HepG2 (cell line): ENCODE data around the gene DOC2A. TPM values are rescaled to one million over a fixed set of nuclear protein-coding genes. Genes with fewer than 3 reads are reported as not detected.

Experiments
- ATAC-seq: fragments of 200-7000 bp; cut with Tn5 transposase; 3 replicates; pipeline ENCODE4 v1.9.1; 2020; ENCODE audit warnings: mild to moderate bottlenecking, moderate library complexity
- BruUV-seq: library from RNA; stranded (reverse); fragments of 400-500 nt; replicated peaks from 2 replicates; lab custom pipeline; 2021; lab: Mats Ljungman, UMichigan
- CTCF ChIA-PET: fragments of 300-600 bp; formaldehyde crosslinking; extraction: SDS; loops from one replicate; lab custom pipeline; 2021; ENCODE audit warnings: low total read pairs, inconsistent platforms, low intra/inter-chr PET ratio; lab: Yijun Ruan, JAX
- POLR2A ChIA-PET: fragments of 350-600 bp; sonication (Branson Sonifier 250); formaldehyde crosslinking; loops from one replicate; lab custom pipeline; 2020; ENCODE audit warnings: antibody characterized with exemption, inconsistent platforms; lab: Yijun Ruan, JAX
- DNase-seq: peaks from one replicate; pipeline ENCODE4 v3.0.0-alpha.2; 2015; ENCODE audit warnings: low spot score
- FAIRE-seq: peaks from 3 replicates; lab custom pipeline; 2011; peaks lifted over from hg19 to GRCh38; lab: Jason Lieb, UNC
- H2AFZ ChIP-seq: one replicate; pipeline ENCODE4 v1.6.1; 2011; ENCODE audit warnings: low read length, inconsistent platforms
- H3K27ac ChIP-seq: fragments of 300-600 bp; 3 replicates; pipeline ENCODE4 v1.8.0; 2011; ENCODE audit warnings: mixed run types, mild to moderate bottlenecking, mixed read lengths, low read length, inconsistent platforms; ENCODE audit not compliant: insufficient read depth; ENCODE audit errors: extremely low read length
- H3K27me3 ChIP-seq, 2 experiments: fragments of 200-600 bp in 1 of 2; 2 replicates in 1 of 2; 3 replicates in 1 of 2; pipeline versions ENCODE4 v1.6.0 to v1.8.0; 2011; ENCODE audit warnings: low read length in 2 of 2, mild to moderate bottlenecking in 2 of 2, moderate library complexity in 2 of 2, inconsistent platforms in 1 of 2; ENCODE audit not compliant: insufficient read depth in 2 of 2, control insufficient read depth in 1 of 2
- H3K36me3 ChIP-seq, 2 experiments: fragments of 200-600 bp in 1 of 2; replicated peaks in 1 of 2; 2 replicates in 1 of 2; 3 replicates in 1 of 2; pipeline versions ENCODE4 v1.5.1 to v1.8.0; 2011; ENCODE audit warnings: low read length in 2 of 2, inconsistent platforms in 1 of 2; ENCODE audit not compliant: insufficient read depth in 2 of 2, control insufficient read depth in 1 of 2
- H3K4me1 ChIP-seq: 2 replicates; pipeline ENCODE4 v1.5.1; 2012; ENCODE audit warnings: low read length, inconsistent platforms; ENCODE audit not compliant: insufficient read depth
- H3K4me2 ChIP-seq: 2 replicates; pipeline ENCODE4 v1.6.0; 2011; ENCODE audit warnings: low read depth, low read length, inconsistent platforms
- H3K4me3 ChIP-seq, 3 experiments: fragments of 200-600 bp in 1 of 3; sonication (generic), shearing (Covaris generic) in 1 of 3; replicated peaks in 1 of 3; 2 replicates each; pipeline ENCODE4 v1.5.1; 2011 to 2016; ENCODE audit warnings: low read length in 3 of 3, inconsistent platforms in 2 of 3, low read depth in 2 of 3, mild to moderate bottlenecking in 2 of 3, control low read depth in 1 of 3, mixed read lengths in 1 of 3; ENCODE audit not compliant: insufficient read depth in 1 of 3
- H3K79me2 ChIP-seq: one replicate; pipeline ENCODE4 v1.6.1; 2011; ENCODE audit warnings: low read length, inconsistent platforms; ENCODE audit not compliant: insufficient read depth
- H3K9ac ChIP-seq: 2 replicates; pipeline ENCODE4 v1.6.0; 2011; ENCODE audit warnings: mild to moderate bottlenecking, low read depth, low read length, inconsistent platforms; ENCODE audit not compliant: insufficient read depth
- H3K9me3 ChIP-seq: 2 replicates; pipeline ENCODE4 v1.5.1; 2012; ENCODE audit warnings: mild to moderate bottlenecking, low read length
- H4K20me1 ChIP-seq: 2 replicates; pipeline ENCODE4 v1.6.0; 2011; ENCODE audit warnings: inconsistent platforms, mild to moderate bottlenecking, low read length, moderate library complexity; ENCODE audit not compliant: insufficient read depth
- AGO2 ChIP-seq: fragments of 200-400 bp; formaldehyde crosslinking; optimal IDR thresholded peaks from 2 replicates; pipeline ENCODE3; 2017; ENCODE audit warnings: mild to moderate bottlenecking, low read depth, low read length, moderate library complexity
- ARHGAP35 ChIP-seq: sonication (generic); formaldehyde crosslinking; IDR thresholded peaks from 2 replicates; pipeline ENCODE4 v1.9.0; 2022; ENCODE audit warnings: mild to moderate bottlenecking, inconsistent platforms, moderate library complexity, missing genetic modification reagents, borderline replicate concordance
- CENPX ChIP-seq: sonication (generic); formaldehyde crosslinking; IDR thresholded peaks from 2 replicates; pipeline ENCODE4 v1.9.0; 2021; ENCODE audit warnings: mild to moderate bottlenecking, missing genetic modification reagents, moderate library complexity
- FOXK2 ChIP-seq: fragments of 450-650 bp; IDR thresholded peaks from 2 replicates; pipeline ENCODE4 v1.6.1; 2016
- NBN ChIP-seq: fragments of 450-650 bp; conservative IDR thresholded peaks from 2 replicates; pipeline ENCODE4 v1.6.1; 2017
- NFKBIZ ChIP-seq: IDR thresholded peaks from 2 replicates; pipeline ENCODE4 v1.6.1; 2018; ENCODE audit warnings: missing genetic modification reagents, missing compliant biosample characterization
- PHF21A ChIP-seq: sonication (generic); formaldehyde crosslinking; IDR thresholded peaks from 2 replicates; pipeline ENCODE4 v1.5.0; 2020; ENCODE audit warnings: mild to moderate bottlenecking, missing genetic modification reagents
- PTBP1 ChIP-seq: fragments of 200-400 bp; formaldehyde crosslinking; IDR thresholded peaks from 2 replicates; pipeline ENCODE4 v1.6.1; 2018; ENCODE audit warnings: low read length, low read depth; ENCODE audit not compliant: poor library complexity, severe bottlenecking
- YEATS4 ChIP-seq: sonication (generic); formaldehyde crosslinking; IDR thresholded peaks from 2 replicates; pipeline ENCODE4 v1.4.0; 2020; ENCODE audit warnings: missing genetic modification reagents, borderline replicate concordance
- ZFAT ChIP-seq: sonication (generic); formaldehyde crosslinking; conservative IDR thresholded peaks from 2 replicates; pipeline ENCODE4 v1.8.1; 2023; ENCODE audit warnings: missing genetic modification reagents, inconsistent platforms
- ZNF20 ChIP-seq: sonication (generic); formaldehyde crosslinking; IDR thresholded peaks from 2 replicates; pipeline ENCODE4 v1.4.0; 2020; ENCODE audit warnings: mild to moderate bottlenecking, moderate library complexity, missing genetic modification reagents
- ZNF775 ChIP-seq: sonication (generic); formaldehyde crosslinking; IDR thresholded peaks from 2 replicates; pipeline ENCODE4 v1.4.0; 2020; ENCODE audit warnings: missing genetic modification reagents, mild to moderate bottlenecking, moderate library complexity, borderline replicate concordance
- ZNF816 ChIP-seq: sonication (generic); formaldehyde crosslinking; IDR thresholded peaks from 2 replicates; pipeline ENCODE4 v1.8.0; 2022; ENCODE audit warnings: missing genetic modification reagents, mild to moderate bottlenecking, borderline replicate concordance
- WGBS: methylation state at CpG from one replicate; pipeline ENCODE4 v1.1.6; 2017; ENCODE audit warnings: low lambda C conversion rate; 5-methylcytosine and 5-hydroxymethylcytosine counted together
- in situ Hi-C: cut with HindIII; loops from 2 replicates; pipeline ENCODE4 v1.10.0; 2017; ENCODE audit warnings: low pct_unique_long_range_greater_than_20kb; ENCODE audit not compliant: extremely low pct_ligation_motif_present
- intact Hi-C: fragments of 100-400 bp; cut with micrococcal nuclease; formaldehyde crosslinking; loops from one replicate; pipeline ENCODE4 v1.10.0; 2022; ENCODE audit not compliant: unreplicated experiment
- polyA plus RNA-seq, 8 experiments: library from polyadenylated mRNA; depleted of rRNA in 3 of 8; stranded (reverse) in 7 of 8; unstranded in 1 of 8; fragments of >200 nt; fragmentation: Illumina TruSeq in 4 of 8; extraction: Trizol in 4 of 8; gene quantifications; 2 replicates each; pipeline versions ENCODE4 v1.2.1 to v1.2.3, GENCODE V29; 2011 to 2016; ENCODE audit warnings: low read depth in 4 of 8, missing spikeins in 1 of 8, mixed read lengths in 1 of 8; ENCODE audit not compliant: insufficient read depth in 1 of 8
- total RNA-seq, 5 experiments: library from RNA; depleted of rRNA; stranded (reverse); fragments of >200 nt; fragmentation: Illumina TruSeq; extraction: Trizol; gene quantifications; 2 replicates each; pipeline ENCODE4 v1.2.3, GENCODE V29; 2016; ENCODE audit warnings: low read depth in 1 of 5
- TF ChIP-seq, protein P1 (sequence below): sonication (generic); formaldehyde crosslinking; conservative IDR thresholded peaks from 2 replicates; pipeline ENCODE4 v1.4.0; 2020; ENCODE audit warnings: missing genetic modification reagents
- TF ChIP-seq, protein P2 (sequence below): sonication (generic); formaldehyde crosslinking; IDR thresholded peaks from 2 replicates; pipeline ENCODE4 v1.4.0; 2020; ENCODE audit warnings: mild to moderate bottlenecking, missing genetic modification reagents
- TF ChIP-seq, protein P3 (sequence below): sonication (generic); formaldehyde crosslinking; IDR thresholded peaks from 2 replicates; pipeline ENCODE4 v1.4.0; 2020; ENCODE audit warnings: mild to moderate bottlenecking, missing genetic modification reagents

Gene DOC2A
- total and polyA plus RNA-seq, 2 of the 13 experiments (the other 11 are each of a cell fraction or from before 2014, with no cell fraction given), result 0.15 to 0.55 TPM

DNA sequence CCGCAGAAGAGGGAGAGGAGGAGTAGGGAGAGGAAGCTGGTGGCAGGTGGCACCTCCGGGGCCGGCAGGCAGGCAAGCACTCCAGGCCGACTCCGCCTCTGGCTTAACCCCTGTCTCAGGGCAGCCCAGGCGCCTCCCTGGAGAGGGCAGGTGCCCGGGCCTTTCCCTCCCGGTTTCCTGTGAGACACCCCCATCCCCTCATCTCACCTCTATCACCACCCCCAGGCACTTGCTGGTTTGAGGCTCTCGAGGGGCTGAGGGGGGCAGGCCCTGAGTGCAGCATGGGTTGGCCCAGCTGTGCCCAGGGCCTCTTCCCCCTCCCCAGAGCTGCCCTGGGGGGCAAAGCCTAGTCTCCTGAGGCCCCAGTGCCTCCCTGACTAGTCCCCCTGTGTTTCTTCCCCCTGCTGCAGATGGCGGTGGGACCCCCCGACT is 6.0 kb downstream of the DOC2A start:
- H3K4me1 ChIP-seq, result peaks cover 10% of the 10 kb centered on the region
- no peaks in the 10 kb centered on the region for H3K9me3 ChIP-seq
- no TSS peak for BruUV-seq
- in situ Hi-C loops (loop anchor here (10.0 kb wide), 1 partner anchor 140 kb away; the partner anchor contains the start of gene CDIPT), intact Hi-C loops (no loop called here)
- no peak overlapping the region for H2AFZ ChIP-seq
- no peak for ATAC-seq
- H3K4me2 ChIP-seq, result no peak overlapping the region
- DNase-seq, result no peak
- ChIA-PET CTCF (interaction anchor here (1.1 kb wide), 1 partner anchor 142 kb away, joined by 3 read pairs; no protein-coding TSS in a partner anchor), POLR2A (interaction anchor here (1.2 to 2.1 kb wide), 2 partner anchors 31 to 79 kb away, joined by 3 to 8 read pairs; partner anchors contain the start of gene TAOK2)
- no peak for FAIRE-seq
- peaks cover 0 to 3% of the 10 kb centered on the region in 2 experiments; a peak in 1 of 5 replicates for H3K36me3 ChIP-seq
- peaks cover under 1 to 8% of the 10 kb centered on the region in 2 experiments; a peak in 4 of 5 replicates for H3K27me3 ChIP-seq
- H3K79me2 ChIP-seq, result no peaks in the 10 kb centered on the region
- no peak overlapping the region for H3K9ac ChIP-seq
- no peak overlapping the region for H3K27ac ChIP-seq
- 85% methylated on average over 11 of the region's 11 CpGs for WGBS
- H3K4me3 ChIP-seq, result no peak overlapping the region
- no peaks in the 10 kb centered on the region for H4K20me1 ChIP-seq
- TF ChIP-seq FOXK2 (no peak), NFKBIZ (CRISPR knock-in tag) (no peak), AGO2 (peak; percentile 51), PHF21A (no peak), ZNF816 (CRISPR knock-in tag) (no peak), YEATS4 (no peak), NBN (no peak), CENPX (CRISPR knock-in tag) (no peak), ZFAT (CRISPR knock-in tag) (no peak), ZNF20 (CRISPR knock-in tag) (no peak), PTBP1 (peak; percentile 10), ARHGAP35 (CRISPR knock-in tag) (no peak), ZNF775 (CRISPR knock-in tag) (no peak)
- TF ChIP-seq, protein P1, sequence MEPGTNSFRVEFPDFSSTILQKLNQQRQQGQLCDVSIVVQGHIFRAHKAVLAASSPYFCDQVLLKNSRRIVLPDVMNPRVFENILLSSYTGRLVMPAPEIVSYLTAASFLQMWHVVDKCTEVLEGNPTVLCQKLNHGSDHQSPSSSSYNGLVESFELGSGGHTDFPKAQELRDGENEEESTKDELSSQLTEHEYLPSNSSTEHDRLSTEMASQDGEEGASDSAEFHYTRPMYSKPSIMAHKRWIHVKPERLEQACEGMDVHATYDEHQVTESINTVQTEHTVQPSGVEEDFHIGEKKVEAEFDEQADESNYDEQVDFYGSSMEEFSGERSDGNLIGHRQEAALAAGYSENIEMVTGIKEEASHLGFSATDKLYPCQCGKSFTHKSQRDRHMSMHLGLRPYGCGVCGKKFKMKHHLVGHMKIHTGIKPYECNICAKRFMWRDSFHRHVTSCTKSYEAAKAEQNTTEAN (CRISPR knock-in tag), result no peak
- TF ChIP-seq, protein P2, sequence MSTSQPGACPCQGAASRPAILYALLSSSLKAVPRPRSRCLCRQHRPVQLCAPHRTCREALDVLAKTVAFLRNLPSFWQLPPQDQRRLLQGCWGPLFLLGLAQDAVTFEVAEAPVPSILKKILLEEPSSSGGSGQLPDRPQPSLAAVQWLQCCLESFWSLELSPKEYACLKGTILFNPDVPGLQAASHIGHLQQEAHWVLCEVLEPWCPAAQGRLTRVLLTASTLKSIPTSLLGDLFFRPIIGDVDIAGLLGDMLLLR (CRISPR knock-in tag), result no peak
- TF ChIP-seq, protein P3, sequence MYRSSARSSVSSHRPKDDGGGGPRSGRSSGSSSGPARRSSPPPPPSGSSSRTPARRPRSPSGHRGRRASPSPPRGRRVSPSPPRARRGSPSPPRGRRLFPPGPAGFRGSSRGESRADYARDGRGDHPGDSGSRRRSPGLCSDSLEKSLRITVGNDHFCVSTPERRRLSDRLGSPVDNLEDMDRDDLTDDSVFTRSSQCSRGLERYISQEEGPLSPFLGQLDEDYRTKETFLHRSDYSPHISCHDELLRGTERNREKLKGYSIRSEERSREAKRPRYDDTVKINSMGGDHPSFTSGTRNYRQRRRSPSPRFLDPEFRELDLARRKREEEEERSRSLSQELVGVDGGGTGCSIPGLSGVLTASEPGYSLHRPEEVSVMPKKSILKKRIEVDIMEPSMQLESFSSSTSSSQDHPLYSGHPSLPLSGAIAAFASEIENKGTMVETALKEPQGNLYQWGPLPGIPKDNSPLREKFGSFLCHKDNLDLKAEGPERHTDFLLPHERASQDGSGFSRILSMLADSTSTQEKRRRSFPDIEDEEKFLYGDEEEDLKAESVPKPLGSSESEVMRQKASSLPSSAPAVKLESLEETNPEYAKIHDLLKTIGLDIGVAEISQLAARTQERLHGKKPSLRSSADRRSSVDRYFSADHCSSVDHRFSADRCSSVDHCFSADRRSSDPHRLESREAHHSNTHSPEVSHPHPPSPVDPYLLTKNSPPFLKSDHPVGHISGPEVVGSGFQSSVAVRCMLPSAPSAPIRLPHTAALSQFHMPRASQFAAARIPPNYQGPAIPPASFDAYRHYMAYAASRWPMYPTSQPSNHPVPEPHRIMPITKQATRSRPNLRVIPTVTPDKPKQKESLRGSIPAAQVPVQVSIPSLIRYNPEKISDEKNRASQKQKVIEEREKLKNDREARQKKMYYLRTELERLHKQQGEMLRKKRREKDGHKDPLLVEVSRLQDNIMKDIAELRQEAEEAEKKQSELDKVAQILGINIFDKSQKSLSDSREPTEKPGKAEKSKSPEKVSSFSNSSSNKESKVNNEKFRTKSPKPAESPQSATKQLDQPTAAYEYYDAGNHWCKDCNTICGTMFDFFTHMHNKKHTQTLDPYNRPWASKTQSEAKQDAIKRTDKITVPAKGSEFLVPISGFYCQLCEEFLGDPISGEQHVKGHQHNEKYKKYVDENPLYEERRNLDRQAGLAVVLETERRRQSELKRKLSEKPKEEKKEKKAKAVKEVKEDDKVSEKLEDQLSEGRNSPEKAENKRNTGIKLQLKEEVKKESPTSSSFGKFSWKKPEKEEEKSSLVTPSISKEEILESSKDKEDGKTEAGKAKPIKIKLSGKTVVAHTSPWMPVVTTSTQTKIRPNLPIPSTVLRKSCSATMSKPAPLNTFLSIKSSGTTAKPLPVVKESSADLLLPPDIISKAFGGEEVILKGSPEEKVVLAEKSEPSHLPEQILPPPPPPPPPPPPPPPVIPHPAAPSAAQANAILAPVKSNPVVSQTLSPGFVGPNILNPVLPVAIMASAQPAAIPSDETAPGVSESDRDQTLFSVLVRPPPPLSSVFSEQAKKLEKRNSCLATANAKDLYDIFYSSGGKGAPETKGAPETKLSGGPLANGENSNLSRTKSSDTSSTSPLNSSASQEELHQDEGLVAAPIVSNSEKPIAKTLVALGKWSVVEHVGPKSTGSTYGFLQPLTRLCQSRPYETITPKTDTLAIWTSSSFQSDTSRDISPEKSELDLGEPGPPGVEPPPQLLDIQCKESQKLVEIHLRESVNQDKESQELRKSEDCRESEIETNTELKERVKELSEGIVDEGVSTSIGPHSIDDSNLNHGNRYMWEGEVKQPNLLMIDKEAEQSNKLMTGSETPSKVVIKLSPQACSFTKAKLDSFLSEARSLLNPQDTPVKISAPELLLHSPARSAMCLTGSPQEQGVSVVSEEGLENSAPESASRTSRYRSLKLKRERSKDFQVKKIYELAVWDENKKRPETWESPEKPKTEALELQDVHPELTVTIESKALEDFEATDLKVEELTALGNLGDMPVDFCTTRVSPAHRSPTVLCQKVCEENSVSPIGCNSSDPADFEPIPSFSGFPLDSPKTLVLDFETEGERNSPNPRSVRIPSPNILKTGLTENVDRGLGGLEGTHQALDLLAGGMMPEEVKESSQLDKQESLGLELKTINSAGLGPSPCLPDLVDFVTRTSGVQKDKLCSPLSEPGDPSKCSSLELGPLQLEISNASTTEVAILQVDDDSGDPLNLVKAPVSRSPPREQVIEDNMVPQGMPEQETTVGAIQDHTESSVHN (CRISPR knock-in tag), result no peak
